Memory B cell (primary cell): ENCODE measurements around the gene SULT4A1.

Experiments
- ATAC-seq: fragments of 150-1000 bp; cut with Tn5 transposase; 2 replicates; pipeline ENCODE4 v1.10.0; 2021; ENCODE audit warnings: low read depth, mild to moderate bottlenecking, moderate library complexity
- DNase-seq, 2 donors: peaks; one replicate each; pipeline ENCODE4 v3.0.0; 2022; ENCODE audit warnings: low spot score in 2 of 2
- H3K27ac Mint-ChIP-seq: one replicate; pipeline ENCODE4 v1.8.0; 2022; ENCODE audit warnings: mild to moderate bottlenecking, moderate library complexity, mixed read lengths
- H3K27me3 Mint-ChIP-seq: one replicate; pipeline ENCODE4 v1.8.0; 2022; ENCODE audit warnings: mixed read lengths
- H3K36me3 Mint-ChIP-seq: one replicate; pipeline ENCODE4 v1.8.0; 2022; ENCODE audit warnings: mild to moderate bottlenecking, mixed read lengths
- H3K4me1 Mint-ChIP-seq: one replicate; pipeline ENCODE4 v1.8.0; 2022; ENCODE audit warnings: mixed read lengths
- H3K4me3 Mint-ChIP-seq: one replicate; pipeline ENCODE4 v1.8.0; 2022; ENCODE audit warnings: mild to moderate bottlenecking, moderate library complexity, mixed read lengths
- H3K9me3 Mint-ChIP-seq: one replicate; pipeline ENCODE4 v1.8.0; 2022; ENCODE audit warnings: mixed read lengths

Gene SULT4A1

DNA sequence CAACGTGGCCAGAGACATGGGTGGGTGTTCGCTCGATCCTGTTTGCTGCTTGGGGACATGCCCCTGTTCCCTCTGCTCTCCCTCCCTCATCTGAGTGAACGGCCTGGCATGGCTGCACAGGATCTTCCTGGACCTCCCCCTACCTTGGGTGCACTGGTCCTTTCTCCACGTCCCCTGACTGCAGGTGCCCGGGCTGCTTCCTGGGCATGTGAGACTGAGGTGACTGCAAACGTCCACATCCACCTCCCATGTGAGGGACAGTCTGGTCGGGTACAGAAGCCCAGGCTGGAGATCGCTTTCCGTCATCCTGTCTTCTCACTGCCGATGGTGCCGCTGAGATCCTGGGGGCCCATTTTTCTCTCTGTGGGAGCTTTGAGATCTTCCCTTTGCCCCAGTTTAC lies 11.8 kb downstream of the SULT4A1 start:
- DNase-seq, result no peak
- ATAC-seq, result no peak
- no peaks in the 10 kb centered on the region for H3K9me3 Mint-ChIP-seq

GRCh38 chr22:43849731-43850130 lies 12.6 kb downstream of the SULT4A1 start:
- Mint-ChIP-seq H3K36me3 (no peaks in the 10 kb centered on the region), H3K27ac (no peak overlapping the region), H3K4me3 (no peak overlapping the region), H3K9me3 (no peaks in the 10 kb centered on the region), H3K27me3 (peaks cover 19% of the 10 kb centered on the region), H3K4me1 (no peaks in the 10 kb centered on the region)
- ATAC-seq, result no peak
- no peak for DNase-seq

More for the DNA sequence above, 11.8 kb downstream of the SULT4A1 start:
- no peak overlapping the region for H3K27ac Mint-ChIP-seq
- H3K4me1 Mint-ChIP-seq, result no peaks in the 10 kb centered on the region
- no peak overlapping the region for H3K4me3 Mint-ChIP-seq
- peaks cover 15% of the 10 kb centered on the region for H3K27me3 Mint-ChIP-seq
- no peaks in the 10 kb centered on the region for H3K36me3 Mint-ChIP-seq

DNA sequence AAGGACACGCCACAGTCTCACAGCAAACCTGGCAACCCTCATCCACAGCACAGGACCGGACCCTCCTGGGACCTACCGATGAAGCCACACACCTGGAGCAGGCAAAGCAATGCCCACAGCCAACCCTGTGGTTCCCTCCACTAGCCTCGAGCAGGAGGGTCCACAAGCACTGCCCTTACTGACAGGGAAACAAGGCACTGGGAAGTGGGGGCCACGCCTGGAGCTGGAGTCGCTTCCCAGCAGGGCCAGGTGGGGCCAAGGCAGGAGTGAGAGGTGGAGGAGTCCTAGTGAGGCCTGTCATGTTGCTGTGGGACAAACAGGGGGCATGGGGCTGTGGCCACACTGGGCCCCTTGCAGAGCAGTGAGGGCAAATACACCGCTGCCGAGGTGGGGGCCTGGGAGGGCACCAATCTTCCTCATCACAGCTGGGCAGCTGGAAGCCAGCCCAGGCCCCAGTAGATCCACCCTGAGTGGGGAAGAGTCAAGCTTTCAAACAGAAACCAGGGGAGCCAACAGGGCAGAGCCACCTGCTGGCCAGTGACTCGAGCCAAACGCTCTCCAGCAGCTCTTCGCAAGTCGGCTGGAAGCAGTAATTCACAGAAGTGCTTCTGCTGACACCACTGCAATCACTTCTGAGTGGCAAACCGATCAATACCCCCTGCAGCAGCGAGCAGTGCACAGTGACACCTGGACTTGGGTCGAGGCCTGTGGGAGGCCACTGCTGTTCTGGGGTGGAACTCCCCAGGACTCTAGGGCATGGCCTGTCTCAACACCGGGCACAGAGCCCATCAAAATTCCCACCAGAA lies 13.7 kb downstream of the SULT4A1 start:
- Mint-ChIP-seq H3K4me3 (no peak overlapping the region), H3K36me3 (no peaks in the 10 kb centered on the region), H3K27me3 (peaks cover 19% of the 10 kb centered on the region), H3K9me3 (no peaks in the 10 kb centered on the region), H3K4me1 (no peaks in the 10 kb centered on the region), H3K27ac (no peak overlapping the region)
- DNase-seq, result no peak
- ATAC-seq, result no peak

GRCh38 chr22:43847376-43848289 lies 14.7 kb downstream of the SULT4A1 start:
- no peaks in the 10 kb centered on the region for H3K9me3 Mint-ChIP-seq
- no peak overlapping the region for H3K27ac Mint-ChIP-seq
- no peak overlapping the region for H3K4me3 Mint-ChIP-seq
- peaks cover 15% of the 10 kb centered on the region for H3K27me3 Mint-ChIP-seq
- H3K4me1 Mint-ChIP-seq, result no peaks in the 10 kb centered on the region
- H3K36me3 Mint-ChIP-seq, result no peaks in the 10 kb centered on the region
- DNase-seq, result no peak
- ATAC-seq, result no peak

DNA sequence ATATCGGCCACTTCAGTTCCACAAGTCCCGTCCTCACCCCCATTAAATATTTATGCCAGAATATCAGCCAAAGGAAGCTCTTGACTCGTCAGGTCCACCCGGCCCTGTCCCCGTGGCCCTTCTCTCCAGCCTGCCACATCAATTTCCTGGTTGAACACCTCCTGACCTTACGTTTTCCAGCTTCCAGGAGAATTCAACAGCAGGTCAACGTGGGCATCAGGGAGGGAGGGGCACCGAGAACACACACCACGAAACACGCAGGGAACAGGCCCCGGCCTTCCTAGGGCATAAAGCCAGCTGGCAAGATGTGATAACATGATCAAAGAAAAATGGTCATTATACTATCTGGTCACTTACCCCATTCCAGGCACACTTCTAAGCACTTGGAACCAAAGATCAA lies 15.3 kb downstream of the SULT4A1 start:
- Mint-ChIP-seq H3K4me1 (no peaks in the 10 kb centered on the region), H3K4me3 (no peak overlapping the region), H3K9me3 (no peaks in the 10 kb centered on the region), H3K27me3 (peaks cover 15% of the 10 kb centered on the region), H3K27ac (no peak overlapping the region), H3K36me3 (no peaks in the 10 kb centered on the region)
- no peak for DNase-seq
- ATAC-seq, result no peak

DNA sequence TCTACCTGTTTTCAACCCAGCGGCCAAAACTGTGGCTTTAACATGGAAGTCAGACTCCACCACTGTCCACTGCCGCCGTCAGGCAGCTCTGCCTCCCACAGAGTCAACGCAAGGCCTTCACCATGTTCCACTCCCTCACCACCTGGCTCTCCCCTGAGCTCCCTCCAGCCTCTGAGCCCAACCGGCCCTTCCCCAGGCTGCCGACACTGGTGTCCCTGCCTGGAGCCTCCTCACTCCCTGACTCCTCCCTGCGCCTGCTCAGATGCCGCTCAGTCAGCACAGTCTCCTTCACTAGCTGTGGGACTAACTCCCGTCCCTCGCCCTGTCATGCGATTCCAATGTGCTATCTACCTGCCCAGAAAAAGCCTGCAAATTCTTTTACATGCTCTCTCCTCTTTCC lies 16.3 kb downstream of the SULT4A1 start:
- ATAC-seq, result no peak
- Mint-ChIP-seq H3K27ac (no peak overlapping the region), H3K4me1 (no peaks in the 10 kb centered on the region), H3K36me3 (no peaks in the 10 kb centered on the region), H3K4me3 (no peak overlapping the region), H3K27me3 (peaks cover 12% of the 10 kb centered on the region), H3K9me3 (no peaks in the 10 kb centered on the region)
- DNase-seq, result no peak

- ATAC-seq (no peak), DNase-seq (no peak)
- Mint-ChIP-seq H3K27ac (no peak overlapping the region), H3K9me3 (no peaks in the 10 kb centered on the region), H3K36me3 (no peaks in the 10 kb centered on the region), H3K27me3 (peaks cover 11% of the 10 kb centered on the region), H3K4me3 (no peak overlapping the region), H3K4me1 (no peaks in the 10 kb centered on the region)
Measured at GRCh38 chr22:43844560-43845545, 17.5 kb downstream of the SULT4A1 start.

GRCh38 chr22:43843783-43844530 lies 18.4 kb downstream of the SULT4A1 start:
- no peak overlapping the region for H3K4me3 Mint-ChIP-seq
- DNase-seq (no peak), ATAC-seq (no peak)
- no peaks in the 10 kb centered on the region for H3K9me3 Mint-ChIP-seq
- H3K27me3 Mint-ChIP-seq, result peaks cover 14% of the 10 kb centered on the region
- H3K27ac Mint-ChIP-seq, result no peak overlapping the region
- H3K36me3 Mint-ChIP-seq, result no peaks in the 10 kb centered on the region
- H3K4me1 Mint-ChIP-seq, result no peaks in the 10 kb centered on the region

DNA sequence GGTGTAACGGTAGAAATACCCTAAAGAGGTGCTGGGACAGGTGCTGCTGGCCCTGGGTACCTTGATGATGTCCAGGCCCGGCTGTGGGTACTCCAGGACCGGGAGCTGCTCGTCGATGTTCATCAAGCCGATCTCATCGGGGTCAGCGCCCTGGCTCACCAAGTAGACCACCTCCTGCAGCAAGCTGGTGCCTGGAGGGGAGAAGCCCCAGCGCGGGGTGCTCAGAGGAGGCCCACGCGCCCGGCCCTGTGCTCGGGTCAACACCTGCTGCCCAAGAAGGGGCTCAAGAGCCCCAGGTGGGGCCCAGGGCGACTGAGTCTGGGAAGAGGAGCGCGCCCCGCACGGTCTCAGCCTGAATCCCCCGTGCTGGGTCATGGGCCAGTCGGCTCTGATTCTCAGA lies 20.6 kb downstream of the SULT4A1 start:
- H3K9me3 Mint-ChIP-seq, result no peaks in the 10 kb centered on the region
- no peaks in the 10 kb centered on the region for H3K4me1 Mint-ChIP-seq
- H3K27ac Mint-ChIP-seq, result no peak overlapping the region
- DNase-seq (no peak), ATAC-seq (no peak)
- H3K27me3 Mint-ChIP-seq, result peaks cover 12% of the 10 kb centered on the region
- no peaks in the 10 kb centered on the region for H3K36me3 Mint-ChIP-seq
- no peak overlapping the region for H3K4me3 Mint-ChIP-seq

- no peak for ATAC-seq
- Mint-ChIP-seq H3K36me3 (no peaks in the 10 kb centered on the region), H3K27ac (no peak overlapping the region), H3K9me3 (no peaks in the 10 kb centered on the region), H3K4me1 (no peaks in the 10 kb centered on the region), H3K4me3 (no peak overlapping the region), H3K27me3 (peaks cover 10% of the 10 kb centered on the region)
- DNase-seq, result no peak
Measured at GRCh38 chr22:43840851-43841250, 21.5 kb downstream of the SULT4A1 start.

DNA sequence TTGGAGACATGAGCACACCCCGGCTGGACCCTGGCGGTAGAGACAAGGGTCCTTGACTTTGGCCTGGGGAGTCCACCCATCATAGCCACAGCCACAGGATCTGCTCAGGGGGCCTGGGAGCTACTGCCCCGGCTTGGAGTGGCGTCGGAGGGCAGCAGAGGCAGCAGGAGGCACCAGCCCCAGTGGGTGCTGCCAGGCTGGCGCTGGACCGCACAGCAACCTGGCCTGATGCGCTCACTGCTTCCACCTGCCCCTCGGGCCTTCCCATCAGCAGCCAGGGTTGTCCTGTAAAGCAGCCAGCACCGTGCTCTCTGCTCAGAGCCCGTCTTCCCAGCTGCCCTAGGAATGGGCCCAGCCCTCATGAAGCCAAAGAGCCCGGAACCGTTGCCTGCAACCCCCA lies 21.9 kb downstream of the SULT4A1 start:
- Mint-ChIP-seq H3K4me1 (no peaks in the 10 kb centered on the region), H3K4me3 (no peak overlapping the region), H3K27ac (no peak overlapping the region), H3K9me3 (no peaks in the 10 kb centered on the region), H3K36me3 (no peaks in the 10 kb centered on the region), H3K27me3 (peaks cover 12% of the 10 kb centered on the region)
- DNase-seq (no peak), ATAC-seq (no peak)

DNA sequence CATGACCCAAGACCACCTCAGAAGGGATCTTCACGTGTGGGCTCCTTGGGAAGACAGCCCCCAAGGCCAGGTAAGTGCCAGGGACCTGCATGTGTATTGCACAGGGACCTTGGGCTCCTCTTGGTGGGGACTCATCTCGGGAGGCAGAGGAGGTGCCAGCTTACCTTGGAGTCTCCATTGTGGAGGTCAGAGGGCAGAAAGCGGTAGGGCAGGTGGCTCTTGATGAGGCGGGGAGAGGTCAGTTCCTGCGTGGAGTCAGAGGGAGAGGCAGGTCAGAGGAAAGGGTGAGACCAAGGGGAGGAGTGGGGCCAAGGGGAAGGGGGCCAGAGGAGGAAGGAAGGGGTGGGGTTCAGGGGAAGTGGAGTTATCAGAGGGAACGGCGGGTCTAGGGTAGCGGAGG lies 22.5 kb downstream of the SULT4A1 start:
- H3K27ac Mint-ChIP-seq, result no peak overlapping the region
- H3K36me3 Mint-ChIP-seq, result no peaks in the 10 kb centered on the region
- DNase-seq (no peak), ATAC-seq (no peak)
- no peaks in the 10 kb centered on the region for H3K4me1 Mint-ChIP-seq
- no peaks in the 10 kb centered on the region for H3K9me3 Mint-ChIP-seq
- H3K4me3 Mint-ChIP-seq, result no peak overlapping the region
- peaks cover 14% of the 10 kb centered on the region for H3K27me3 Mint-ChIP-seq
